GM13977 (cell line): Measurements from ENCODE around the gene TPI1.

Experiments used
- DNase-seq: peaks from one replicate; pipeline ENCODE4 v3.0.0; 2012; ENCODE audit warnings: low spot score
- CTCF ChIP-seq: IDR thresholded peaks from 2 replicates; pipeline ENCODE4 v1.5.1; 2012; ENCODE audit warnings: mild to moderate bottlenecking, control low read depth; ENCODE audit not compliant: insufficient read depth; ENCODE audit errors: extremely low read depth, missing control alignments
- in situ Hi-C: fragments of 300-500 bp; cut with MboI; formaldehyde crosslinking; loops from one replicate; pipeline ENCODE4 v1.12.0; 2022; ENCODE audit warnings: low sequenced_read_pairs, low pct_unique_long_range_greater_than_20kb, mixed read lengths, inconsistent platforms; ENCODE audit not compliant: unreplicated experiment

Gene TPI1

GRCh38 chr12:6846316-6846869, 20.9 kb upstream of the TPI1 start:
- in situ Hi-C loops, result no loop called here
- no peak for TF ChIP-seq CTCF
- DNase-seq, result no peak

- in situ Hi-C loops, result no loop called here
- TF ChIP-seq CTCF, result no peak
- no peak for DNase-seq
Measured at GRCh38 chr12:6847676-6848075, 19.7 kb upstream of the TPI1 start.

- TF ChIP-seq CTCF, result no peak
- in situ Hi-C loops, result no loop called here
- DNase-seq, result no peak
Measured at GRCh38 chr12:6849427-6849826, 17.9 kb upstream of the TPI1 start.

GRCh38 chr12:6849976-6850560, 17.3 kb upstream of the TPI1 start:
- no peak for TF ChIP-seq CTCF
- no peak for DNase-seq
- in situ Hi-C loops, result no loop called here

GRCh38 chr12:6850796-6851152, 16.6 kb upstream of the TPI1 start:
- no peak for TF ChIP-seq CTCF
- DNase-seq, result no peak

DNA sequence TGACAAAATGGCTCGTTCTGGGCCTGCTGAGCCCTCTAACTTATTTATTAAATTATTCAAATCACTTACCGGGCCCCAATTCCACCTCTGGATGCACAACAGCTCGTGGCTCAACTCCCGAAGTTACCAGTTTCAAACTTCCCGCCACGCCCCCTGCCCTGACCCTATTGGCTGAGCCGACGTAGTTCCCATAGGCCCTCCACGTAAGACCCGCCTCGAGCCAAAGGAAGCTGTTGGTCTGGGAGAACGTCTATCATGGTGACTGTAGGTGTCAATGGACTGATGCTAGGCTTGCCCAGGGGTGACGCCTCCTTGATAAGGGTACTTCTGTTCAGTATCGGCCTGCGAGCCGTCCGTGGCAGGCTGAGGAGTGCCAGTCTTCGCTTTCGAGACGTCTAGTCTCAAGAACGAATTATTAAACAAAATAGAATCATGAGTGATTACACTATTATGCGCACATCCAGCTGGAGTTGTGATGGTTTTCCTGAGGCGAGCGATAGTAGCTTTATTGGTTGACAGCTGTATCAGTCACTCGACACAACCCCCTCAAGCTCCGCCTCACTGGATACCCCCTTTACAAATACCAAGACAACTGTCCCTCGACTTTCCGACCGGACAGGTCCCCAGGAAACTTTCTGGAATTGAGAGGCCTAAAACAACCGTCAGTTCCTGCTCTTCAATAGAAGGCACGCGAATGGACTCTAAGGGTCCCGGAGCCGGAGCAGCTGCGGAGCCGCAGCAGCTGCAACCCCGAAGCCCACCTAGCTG, 16.0 kb upstream of the TPI1 start, which contains the start of gene CDCA3:
TSS of gene CDCA3 (minus strand) at position 134 of the 768 bp plus-strand sequence. CDS start 334 bp downstream, outside the sequence.
- in situ Hi-C loops, result no loop called here
- TF ChIP-seq CTCF, result no peak
- peak; percentile 99 for DNase-seq

More at GRCh38 chr12:6850796-6851152, 16.6 kb upstream of the TPI1 start:
- in situ Hi-C loops, result no loop called here
